Measurements from ENCODE around the gene ATP6V1F.
"Not testable (repeated sequence)": the region's sequence is repeated elsewhere in the genome, so short reads cannot be mapped to it uniquely, and the experiment has no call there.

Gene ATP6V1F

GRCh38 chr7:128911423-128912031 is 48.9 kb downstream of the ATP6V1F start:
- Histone ChIP-seq H3K27ac (no peak overlapping the region), H3K9me3 (no peaks in the 10 kb centered on the region), H3K4me3 (no peak overlapping the region), H3K4me1 (peaks cover 0 to 34% (median 25%) of the 10 kb centered on the region in 4 donors), H3K27me3 (peaks cover 0 to 71% of the 10 kb centered on the region in 2 donors), H3K36me3 (no peaks in the 10 kb centered on the region)
- peak; percentile 45 to 60 for DNase-seq
- intact Hi-C loops (cut with DNase I; ENCODE audit: low total_unique reads), result no loop called here
- TF ChIP-seq, protein P1, sequence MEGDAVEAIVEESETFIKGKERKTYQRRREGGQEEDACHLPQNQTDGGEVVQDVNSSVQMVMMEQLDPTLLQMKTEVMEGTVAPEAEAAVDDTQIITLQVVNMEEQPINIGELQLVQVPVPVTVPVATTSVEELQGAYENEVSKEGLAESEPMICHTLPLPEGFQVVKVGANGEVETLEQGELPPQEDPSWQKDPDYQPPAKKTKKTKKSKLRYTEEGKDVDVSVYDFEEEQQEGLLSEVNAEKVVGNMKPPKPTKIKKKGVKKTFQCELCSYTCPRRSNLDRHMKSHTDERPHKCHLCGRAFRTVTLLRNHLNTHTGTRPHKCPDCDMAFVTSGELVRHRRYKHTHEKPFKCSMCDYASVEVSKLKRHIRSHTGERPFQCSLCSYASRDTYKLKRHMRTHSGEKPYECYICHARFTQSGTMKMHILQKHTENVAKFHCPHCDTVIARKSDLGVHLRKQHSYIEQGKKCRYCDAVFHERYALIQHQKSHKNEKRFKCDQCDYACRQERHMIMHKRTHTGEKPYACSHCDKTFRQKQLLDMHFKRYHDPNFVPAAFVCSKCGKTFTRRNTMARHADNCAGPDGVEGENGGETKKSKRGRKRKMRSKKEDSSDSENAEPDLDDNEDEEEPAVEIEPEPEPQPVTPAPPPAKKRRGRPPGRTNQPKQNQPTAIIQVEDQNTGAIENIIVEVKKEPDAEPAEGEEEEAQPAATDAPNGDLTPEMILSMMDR (IDR thresholded peaks at IDR 0.05), result no peak

GRCh38 chr7:128912281-128912680 is 49.6 kb downstream of the ATP6V1F start:
- peaks cover 0 to 70% of the 10 kb centered on the region in 2 donors for H3K27me3 ChIP-seq
- TF ChIP-seq, protein P1 (IDR thresholded peaks at IDR 0.05), result no peak

DNA sequence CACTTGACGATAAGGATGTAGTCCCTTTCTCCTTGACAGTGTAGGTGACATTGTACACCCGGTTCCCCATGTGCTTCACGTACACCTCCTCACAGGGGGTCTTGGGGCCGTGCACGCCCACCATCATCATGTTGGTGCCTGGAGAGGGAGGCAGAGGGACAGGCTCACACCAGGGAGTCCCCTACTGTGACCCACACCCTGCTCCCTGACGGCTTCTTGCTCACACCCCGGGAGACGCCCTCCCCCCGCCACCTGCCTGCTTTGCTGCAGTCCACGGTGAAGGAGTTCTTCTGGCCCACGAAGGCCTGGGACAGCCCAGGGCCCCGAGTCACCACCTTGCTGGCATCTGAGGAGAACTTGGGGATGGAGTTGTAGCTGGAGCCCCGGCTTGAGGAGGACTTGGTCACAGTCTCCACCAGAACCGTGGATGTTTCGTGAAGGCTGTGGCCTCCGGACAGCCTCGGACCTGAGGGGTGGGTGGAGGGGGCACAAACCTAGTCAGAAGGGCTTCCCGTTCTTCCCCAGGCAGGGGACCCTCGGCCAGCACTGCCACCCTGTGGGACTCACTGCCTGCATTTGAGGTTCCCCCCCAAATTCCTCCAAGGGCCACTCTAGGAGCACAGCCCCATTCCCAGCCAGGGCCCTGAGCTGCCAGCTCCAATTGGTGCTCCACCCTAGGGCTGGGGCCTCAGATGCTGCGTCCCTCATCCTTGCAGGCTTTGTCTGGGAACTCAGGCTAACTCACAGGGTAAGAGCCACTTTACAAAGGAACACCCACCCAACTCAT is 50.2 kb downstream of the ATP6V1F start:
- peak in 1 of 2 donors; percentile 38 for DNase-seq
- H3K4me3 ChIP-seq; H3K9me3 ChIP-seq; H3K27ac ChIP-seq; intact Hi-C loops (cut with DNase I; ENCODE audit: low total_unique reads); H3K36me3 ChIP-seq: not testable (repeated sequence)
- peaks cover 0 to 65% of the 10 kb centered on the region in 2 donors for H3K27me3 ChIP-seq
- peaks cover 0 to 34% (median 25%) of the 10 kb centered on the region in 4 donors for H3K4me1 ChIP-seq

More at GRCh38 chr7:128912281-128912680, 49.6 kb downstream of the ATP6V1F start:
- intact Hi-C loops (cut with DNase I; ENCODE audit: low total_unique reads), result no loop called here
- peak in 1 of 2 donors; percentile 52 for DNase-seq
- Histone ChIP-seq H3K36me3 (no peaks in the 10 kb centered on the region), H3K9me3 (no peaks in the 10 kb centered on the region), H3K4me1 (peaks cover 0 to 34% (median 25%) of the 10 kb centered on the region in 4 donors), H3K4me3 (no peak overlapping the region), H3K27ac (no peak overlapping the region)

DNA sequence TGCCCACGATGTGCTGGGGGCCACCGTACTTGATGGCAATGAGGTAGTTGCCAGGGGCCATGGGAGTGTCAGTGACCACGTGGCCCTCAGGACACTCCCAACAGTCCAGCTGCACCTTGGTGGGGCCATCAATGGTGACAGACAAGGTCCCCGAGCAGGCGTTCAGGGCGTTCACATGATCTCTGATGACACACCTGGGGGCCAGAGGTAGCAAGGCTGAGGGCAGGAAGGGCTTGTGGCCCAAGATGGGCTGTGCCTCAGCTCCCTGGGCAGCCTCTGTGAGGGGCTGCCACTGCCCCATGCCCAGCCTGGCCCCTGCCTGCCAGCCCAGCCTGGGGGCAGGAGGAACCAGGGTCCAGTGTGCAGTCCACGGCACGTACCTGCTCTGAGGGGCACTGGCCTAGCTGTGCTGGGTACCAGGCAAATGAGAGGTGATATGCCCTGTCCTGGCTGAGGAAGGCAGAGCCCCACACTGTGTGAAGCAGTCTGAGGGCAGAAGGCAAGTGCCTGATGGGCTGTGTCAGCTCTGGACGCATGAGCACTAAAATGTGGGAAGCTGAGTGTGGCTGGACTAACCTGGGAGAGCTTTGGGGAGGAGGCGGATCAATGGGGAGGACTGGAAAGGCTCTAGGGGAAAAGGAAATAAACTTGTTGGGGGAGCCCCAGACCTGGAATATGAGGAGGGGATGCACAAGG is 51.4 kb downstream of the ATP6V1F start:
- H3K27ac ChIP-seq, result no peak overlapping the region
- H3K4me1 ChIP-seq, result peaks cover 0 to 32% (median 25%) of the 10 kb centered on the region in 4 donors
- intact Hi-C loops (cut with DNase I; ENCODE audit: low total_unique reads), result no loop called here
- no peaks in the 10 kb centered on the region for H3K9me3 ChIP-seq
- H3K36me3 ChIP-seq, result no peaks in the 10 kb centered on the region
- TF ChIP-seq, protein P1 (IDR thresholded peaks at IDR 0.05), result no peak
- peaks cover 0 to 67% of the 10 kb centered on the region in 2 donors for H3K27me3 ChIP-seq
- H3K4me3 ChIP-seq, result no peak overlapping the region
- peak in 1 of 2 donors; percentile 34 for DNase-seq

- H3K4me3 ChIP-seq, result peak overlapping the region in 1 of 2 donors; percentile 28
- intact Hi-C loops (cut with DNase I; ENCODE audit: low total_unique reads), result no loop called here
- H3K27ac ChIP-seq, result no peak overlapping the region
- peaks cover 0 to 26% (median 23%) of the 10 kb centered on the region in 4 donors for H3K4me1 ChIP-seq
- DNase-seq, result peak in 1 of 2 donors; percentile 57
- no peaks in the 10 kb centered on the region for H3K9me3 ChIP-seq
- H3K27me3 ChIP-seq, result peaks cover 0 to 62% of the 10 kb centered on the region in 2 donors
- H3K36me3 ChIP-seq, result no peaks in the 10 kb centered on the region
- TF ChIP-seq, protein P1 (IDR thresholded peaks at IDR 0.05), result no peak
These were observed 52.0 kb downstream of the ATP6V1F start for GRCh38 chr7:128914566-128915151.
